CD1c-positive myeloid dendritic cell (primary cell): ENCODE results near the gene AK9.

Experiments
- DNase-seq: peaks from one replicate; pipeline ENCODE4 v3.0.0-alpha.2; 2016; ENCODE audit errors: extremely low spot score

AK9 gene

GRCh38 chr6:109456710-109457561 is 234.1 kb downstream of the AK9 start:
- peak; percentile 33 for DNase-seq

DNA sequence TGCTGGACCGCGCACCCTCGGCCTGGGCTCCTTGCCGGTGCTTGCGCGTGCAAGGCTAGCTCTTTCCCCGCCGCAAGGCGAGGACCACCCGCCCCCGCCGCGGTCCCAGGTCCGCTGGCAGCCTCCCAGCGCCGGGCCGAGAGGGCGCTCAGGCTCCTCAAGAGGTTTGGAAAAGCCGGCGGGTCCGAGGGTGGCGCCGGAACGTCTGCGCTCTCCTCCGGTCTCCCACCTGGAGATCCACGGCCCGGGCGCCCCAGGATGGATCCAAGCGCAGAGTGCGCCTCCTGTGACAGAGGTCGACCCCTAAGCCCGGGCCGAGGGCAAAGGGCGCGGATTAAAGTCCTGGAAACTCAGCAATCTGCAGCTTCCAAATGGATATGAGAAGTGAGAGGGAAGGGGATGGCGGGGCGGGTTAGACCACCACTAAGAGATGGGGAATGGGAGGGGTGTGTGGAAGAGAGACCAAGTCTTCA is 234.9 kb downstream of the AK9 start:
- no peak for DNase-seq

- peak; percentile 89 for DNase-seq
Observed at GRCh38 chr6:109455437-109456110, 235.4 kb downstream of the AK9 start, which contains the start of gene MICAL1. MICAL1 (minus strand) TSS chr6:109455772; CDS start chr6:109454196, 1,576 bp downstream.

DNA sequence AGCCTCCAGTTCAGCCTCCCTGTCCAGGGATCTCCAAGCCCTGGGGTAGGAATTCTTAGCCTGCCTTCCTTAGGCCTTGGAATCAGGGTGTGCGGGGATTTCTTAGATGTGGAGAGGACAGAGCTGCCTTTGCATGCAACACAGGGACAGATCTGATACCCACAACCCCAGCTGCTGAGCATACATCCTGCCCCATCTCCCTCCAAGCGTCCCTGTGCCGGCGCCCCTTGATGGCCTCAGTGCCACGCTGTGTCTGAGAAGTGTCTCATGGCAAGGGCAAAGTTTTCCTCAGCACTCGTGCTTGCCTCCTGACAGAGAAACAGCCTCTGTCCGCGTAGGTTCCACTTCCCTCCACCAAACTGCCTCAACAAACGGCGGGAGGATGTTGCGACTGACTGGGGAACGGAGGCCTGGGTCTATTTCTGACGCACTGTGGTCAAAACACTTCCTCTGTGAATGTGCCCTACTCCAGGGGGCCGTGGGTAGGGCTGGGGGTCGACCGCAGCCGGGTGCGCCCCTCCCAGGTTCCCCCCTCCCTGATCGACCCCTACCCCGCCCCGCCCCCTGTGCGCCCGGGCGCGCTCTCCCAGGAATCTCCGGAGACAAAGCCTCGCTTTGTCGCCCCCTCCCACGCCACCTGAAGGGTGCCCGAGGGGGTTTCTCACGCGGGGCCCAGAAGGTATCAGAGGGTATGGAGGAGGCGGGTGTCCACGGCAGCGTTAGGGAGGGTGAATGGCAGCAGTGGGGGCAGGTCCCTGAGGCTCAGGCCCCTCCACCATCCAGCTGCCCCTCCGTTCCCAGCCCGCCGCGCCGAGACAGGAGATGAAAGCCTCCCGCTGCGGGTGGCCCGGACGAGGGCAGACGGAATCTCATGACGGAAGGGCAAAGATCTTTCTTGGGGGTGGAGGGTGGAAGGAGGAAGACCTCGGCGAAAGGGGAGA is 236.2 kb downstream of the AK9 start:
- DNase-seq, result peak; percentile 90

GRCh38 chr6:109453594-109454495 is 237.2 kb downstream of the AK9 start:
- DNase-seq, result no peak

DNA sequence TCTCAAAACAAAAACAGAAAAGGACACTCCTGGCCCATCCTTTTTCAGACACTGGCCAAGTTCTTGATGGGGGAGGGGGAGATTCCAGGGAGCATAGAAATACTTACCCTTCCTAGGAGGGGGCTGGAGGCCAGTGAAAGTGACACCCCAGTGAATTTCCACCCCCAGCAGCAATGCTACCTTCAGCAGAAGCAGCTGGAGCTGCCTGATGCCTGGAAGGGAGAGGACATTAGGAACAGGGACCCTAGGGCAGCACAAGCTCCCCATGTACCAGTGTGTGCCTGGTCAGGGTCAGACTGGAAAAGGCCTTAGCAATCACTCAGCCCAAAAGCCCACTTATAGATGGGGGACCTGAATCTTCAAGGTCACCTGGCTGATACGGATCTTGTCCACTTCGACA is 237.8 kb downstream of the AK9 start:
- DNase-seq, result no peak

DNA sequence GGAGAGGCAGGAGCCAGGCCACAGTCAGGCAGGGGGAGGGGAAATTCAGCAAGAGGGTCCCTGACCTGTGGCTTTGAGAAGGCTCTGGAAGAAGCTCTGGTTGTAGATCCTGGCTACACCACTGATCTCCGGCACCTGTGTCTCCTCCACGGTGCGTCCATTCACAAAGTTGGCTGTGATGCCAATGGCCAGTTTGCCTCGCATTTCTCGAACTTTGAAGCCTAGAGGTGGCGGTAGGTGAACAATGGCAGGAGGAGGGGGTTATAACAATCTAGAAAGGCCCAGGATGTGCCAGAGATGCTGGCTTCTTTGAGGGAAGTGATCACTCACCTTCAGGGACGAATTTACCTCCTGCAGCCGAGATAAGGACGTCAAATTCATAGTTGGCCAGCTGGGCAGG is 238.8 kb downstream of the AK9 start:
- DNase-seq, result no peak

DNA sequence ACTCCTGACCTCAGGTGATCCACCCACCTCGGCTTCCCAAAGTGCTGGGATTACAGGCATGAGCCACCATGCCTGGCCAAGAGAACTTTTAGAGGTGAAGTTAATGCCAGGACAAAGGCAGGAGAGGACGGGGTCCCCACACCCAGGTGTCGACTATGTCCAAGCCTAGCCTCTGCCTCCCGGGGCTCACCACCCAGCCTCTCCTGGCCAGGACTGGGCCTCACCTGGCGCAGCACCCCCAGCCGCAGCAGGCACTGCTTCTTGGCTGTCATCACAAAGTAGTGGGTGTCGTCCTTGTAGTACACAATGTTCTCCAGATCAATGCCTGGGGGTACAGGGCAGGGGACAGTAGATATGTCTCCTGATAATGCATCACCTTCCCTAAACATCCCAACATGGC is 239.6 kb downstream of the AK9 start:
- DNase-seq, result no peak

GRCh38 chr6:109450801-109451200 is 240.2 kb downstream of the AK9 start:
- DNase-seq, result no peak

DNA sequence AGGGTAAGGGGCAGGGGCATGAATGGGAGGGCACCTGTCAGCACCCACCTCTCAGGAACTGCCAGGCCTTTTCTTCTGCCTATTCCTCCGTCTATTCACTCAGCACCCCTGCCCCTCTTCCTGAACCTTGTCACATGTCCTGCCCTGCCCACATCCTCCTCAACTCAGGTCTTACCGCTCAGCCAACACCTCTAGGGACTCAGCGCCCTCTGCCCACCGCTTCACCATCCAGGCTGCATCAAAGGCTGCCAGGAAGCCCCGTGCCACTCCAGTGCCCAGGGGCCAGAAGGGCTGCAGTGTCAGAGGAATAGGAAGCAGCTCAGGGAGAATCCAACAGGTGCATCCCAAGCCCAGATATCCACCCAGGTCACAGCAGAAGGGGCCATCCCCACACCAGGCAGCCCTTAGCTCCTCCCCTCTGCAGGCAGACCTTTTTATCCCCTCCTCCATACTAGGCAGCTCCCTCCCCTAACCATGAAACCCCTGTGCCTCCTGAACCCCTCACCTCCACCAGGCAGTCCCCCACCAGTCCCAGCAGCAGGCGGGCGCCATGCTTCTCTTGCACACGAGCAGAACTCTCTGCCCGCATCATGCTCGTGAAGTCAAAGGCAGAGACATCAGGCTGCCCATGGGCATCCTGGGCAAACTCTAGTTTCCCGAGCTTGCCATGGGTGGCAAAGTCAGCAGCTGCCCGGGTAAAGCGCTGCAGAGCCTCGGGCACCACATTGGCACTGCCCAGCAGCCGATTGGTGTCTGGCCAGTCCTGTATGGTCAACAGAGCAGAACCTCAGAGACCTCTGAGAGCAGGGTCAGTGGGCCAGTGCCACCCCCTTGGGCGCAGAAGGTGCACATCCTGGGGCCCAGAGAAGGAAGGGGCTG is 241.0 kb downstream of the AK9 start:
- no peak for DNase-seq

- no peak for DNase-seq
Observed at GRCh38 chr6:109449064-109449794, 241.8 kb downstream of the AK9 start.

DNA sequence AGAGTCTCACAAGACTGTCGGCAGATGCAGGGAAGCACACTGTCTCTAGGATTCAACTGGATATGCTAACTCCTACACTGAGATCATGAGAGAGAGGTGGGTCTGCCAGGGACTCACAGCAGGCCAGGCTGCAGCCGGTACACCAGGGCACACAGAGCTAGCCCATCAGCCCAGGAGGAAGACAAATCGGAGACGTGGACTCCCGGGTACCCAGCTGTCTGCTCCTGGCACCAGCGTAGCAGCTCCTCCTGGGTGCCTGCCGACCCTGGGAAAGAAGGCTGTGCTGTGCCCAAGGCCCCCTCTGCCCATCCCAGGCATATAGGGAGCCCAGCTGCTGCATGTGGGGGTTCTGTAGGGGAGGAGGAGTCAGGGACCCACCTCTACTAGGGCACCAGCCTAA is 242.4 kb downstream of the AK9 start:
- no peak for DNase-seq

- DNase-seq, result peak; percentile 29
Observed at GRCh38 chr6:109447878-109448555, 243.0 kb downstream of the AK9 start.

- no peak for DNase-seq
Observed at GRCh38 chr6:109447087-109447486, 243.9 kb downstream of the AK9 start.

- DNase-seq, result peak; percentile 12
Observed at GRCh38 chr6:109446541-109446940, 244.5 kb downstream of the AK9 start.

GRCh38 chr6:109446072-109446471 is 244.9 kb downstream of the AK9 start:
- no peak for DNase-seq

DNA sequence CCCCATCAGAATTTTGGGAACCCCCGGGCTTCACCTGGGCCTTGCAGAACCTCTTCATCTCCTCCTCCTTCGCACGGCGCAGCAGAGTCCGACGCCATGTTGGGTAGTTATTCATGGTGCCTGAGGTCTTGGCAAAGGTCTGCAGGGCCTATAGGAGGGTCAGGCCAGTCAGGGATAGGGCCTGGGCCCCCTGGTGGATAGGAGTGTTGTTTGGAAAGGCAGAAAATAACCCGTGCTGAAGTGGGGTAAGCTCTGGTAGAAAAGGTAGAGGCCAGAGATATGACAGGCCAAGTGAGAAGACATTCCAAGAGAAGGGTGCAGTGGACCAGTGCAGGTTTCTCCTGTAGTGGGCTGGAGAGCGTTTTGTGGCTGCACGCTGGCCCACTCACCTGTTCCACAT is 245.6 kb downstream of the AK9 start:
- DNase-seq, result no peak

GRCh38 chr6:109443425-109443950 is 247.5 kb downstream of the AK9 start:
- no peak for DNase-seq
